ENCODE measurements around the gene PFDN1. TPM values are rescaled to one million over a fixed set of nuclear protein-coding genes. Genes with fewer than 3 reads are reported as not detected.

The PFDN1 gene
- total and polyA plus RNA-seq, 10 of the 15 experiments (the other 5 are each of a cell fraction or from before 2014, with no cell fraction given): 62.9 to 193 (median 102) TPM

DNA sequence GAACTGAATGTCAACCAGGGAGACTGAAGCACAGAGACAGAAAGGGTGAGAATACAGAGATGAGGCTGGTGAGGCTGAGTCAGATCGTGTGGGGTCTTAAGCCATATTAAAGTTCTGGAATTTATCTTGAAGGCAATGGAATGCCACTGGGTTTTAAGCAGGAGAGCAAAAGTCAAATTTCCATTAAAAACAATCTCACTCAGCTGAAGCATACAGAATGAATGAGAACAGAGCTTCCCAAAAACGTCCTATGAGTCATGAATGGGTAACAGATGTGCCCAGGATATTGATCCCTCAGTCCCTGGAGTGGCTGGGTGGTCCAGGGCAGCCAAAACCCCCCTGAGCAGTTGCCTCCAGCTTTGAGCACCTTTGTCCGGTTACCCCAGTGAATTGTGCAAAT is 44.9 kb downstream of the PFDN1 start:
- BruUV-seq (replicated peaks): no TSS peak
- H3K79me2 ChIP-seq (ENCODE audit: control insufficient read depth, insufficient read depth, low read length): peaks cover 1% of the 10 kb centered on the region; the same call in 1 of the 2 replicates
- DNase-seq (ENCODE audit: low read depth, low spot score): no peak
- ATAC-seq: no peak
- SMC1A ChIA-PET (ENCODE audit: uncharacterized antibody, unreplicated experiment): interaction anchor here (0.9 to 2.1 kb wide), 2 partner anchors 14 to 94 kb away, joined by 4 to 9 read pairs; no protein-coding TSS in a partner anchor
- intact Hi-C loops (cut with micrococcal nuclease; ENCODE audit: unreplicated experiment): loop anchor here (10.0 kb wide), 1 partner anchor 277 kb away; no protein-coding TSS in a partner anchor
- in situ Hi-C loops (cut with MboI): no loop called here
- H3K4me1 ChIP-seq (ENCODE audit: control insufficient read depth, insufficient read depth, low read length): no peaks in the 10 kb centered on the region
- H3K4me3 ChIP-seq: no peak overlapping the region
- peaks cover 0 to 10% of the 10 kb centered on the region in 2 experiments for H3K36me3 ChIP-seq (ENCODE audit: control insufficient read depth in 2 of 2, insufficient read depth in 2 of 2, low read length in 1 of 2)
- H4K20me1 ChIP-seq (ENCODE audit: control insufficient read depth, insufficient read depth): no peaks in the 10 kb centered on the region; the same call in none of the 2 replicates
- no peak overlapping the region for H3K9ac ChIP-seq (ENCODE audit: control insufficient read depth, insufficient read depth, low read length)
- H3K27me3 ChIP-seq (replicated peaks in 1 of 2; ENCODE audit: control insufficient read depth in 2 of 2, insufficient read depth in 2 of 2, low read length in 1 of 2): no peaks in the 10 kb centered on the region
- H3K27ac ChIP-seq (ENCODE audit: control insufficient read depth, insufficient read depth): no peak overlapping the region
- WGBS (ENCODE audit: insufficient coverage, insufficient replicate concordance, low lambda C conversion rate, missing lambda C conversion rate): 67% methylated on average over 3 of the region's 3 CpGs
- no peak for FAIRE-seq
- CTCF ChIA-PET: interaction anchor here (1.5 to 7.9 kb wide), 3 partner anchors 10 to 94 kb away, joined by 6 to 62 read pairs (median 28); no protein-coding TSS in a partner anchor
- H3K4me2 ChIP-seq (ENCODE audit: control insufficient read depth, insufficient read depth): no peak overlapping the region
- H2AFZ ChIP-seq (ENCODE audit: control insufficient read depth, low read depth, low read length): no peak overlapping the region
- POLR2A ChIA-PET: no interaction called here
- RAD21 ChIA-PET (ENCODE audit: unreplicated experiment): interaction anchor here (0.8 kb wide), 1 partner anchor 93 kb away, joined by 3 read pairs; no protein-coding TSS in a partner anchor
- no peak for TF ChIP-seq SPI1 (IDR thresholded peaks at IDR 0.05; ENCODE audit: borderline replicate concordance, insufficient read depth, low read depth, low read length)
- no peak for TF ChIP-seq NFYB (IDR thresholded peaks at IDR 0.05; ENCODE audit: insufficient read depth, low read depth, low read length)
- no peak for TF ChIP-seq NRF1 (conservative IDR thresholded peaks at IDR 0.05; ENCODE audit: low read depth, low read length)
- no peak for TF ChIP-seq ASH2L (IDR thresholded peaks at IDR 0.05; ENCODE audit: borderline replicate concordance, low read depth)
- H3K9me3 ChIP-seq (replicated peaks; ENCODE audit: control insufficient read depth, insufficient read depth, low read length): no peaks in the 10 kb centered on the region

DNA sequence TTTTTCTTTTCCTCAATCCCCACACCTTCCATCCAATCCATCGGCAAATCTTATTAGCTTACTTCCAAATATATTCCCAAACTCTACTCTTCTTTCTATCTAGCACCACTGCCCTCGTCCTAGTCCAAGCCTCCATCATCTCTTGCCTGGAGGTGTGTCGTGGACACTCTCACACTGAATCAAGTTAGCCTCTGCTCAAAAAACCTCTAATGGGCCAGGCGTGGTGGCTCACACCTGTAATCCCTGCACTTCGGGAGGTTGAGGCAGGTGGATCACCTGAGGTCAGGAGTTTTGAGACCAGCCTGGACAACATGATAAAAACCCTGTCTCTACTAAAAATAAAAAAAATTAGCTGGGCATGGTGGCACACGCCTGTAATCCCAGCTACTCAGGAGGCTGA is 46.2 kb downstream of the PFDN1 start:
- 97% methylated on average over 6 of the region's 6 CpGs for WGBS (ENCODE audit: insufficient coverage, insufficient replicate concordance, low lambda C conversion rate, missing lambda C conversion rate)
- Histone ChIP-seq H3K4me2 (ENCODE audit: control insufficient read depth, insufficient read depth) (no peak overlapping the region), H3K4me3 (no peak overlapping the region), H3K79me2 (ENCODE audit: control insufficient read depth, insufficient read depth, low read length) (peaks cover 1% of the 10 kb centered on the region; the same call in 1 of the 2 replicates), H3K9ac (ENCODE audit: control insufficient read depth, insufficient read depth, low read length) (no peak overlapping the region), H3K4me1 (ENCODE audit: control insufficient read depth, insufficient read depth, low read length) (peaks cover 3% of the 10 kb centered on the region; the same call in 1 of the 2 replicates), H3K27me3 (replicated peaks in 1 of 2; ENCODE audit: control insufficient read depth in 2 of 2, insufficient read depth in 2 of 2, low read length in 1 of 2) (no peaks in the 10 kb centered on the region), H3K9me3 (replicated peaks; ENCODE audit: control insufficient read depth, insufficient read depth, low read length) (no peaks in the 10 kb centered on the region), H3K36me3 (ENCODE audit: control insufficient read depth in 2 of 2, insufficient read depth in 2 of 2, low read length in 1 of 2) (peaks cover 0 to 7% of the 10 kb centered on the region in 2 experiments), H2AFZ (ENCODE audit: control insufficient read depth, low read depth, low read length) (no peak overlapping the region), H4K20me1 (ENCODE audit: control insufficient read depth, insufficient read depth) (no peaks in the 10 kb centered on the region; the same call in none of the 2 replicates), H3K27ac (ENCODE audit: control insufficient read depth, insufficient read depth) (no peak overlapping the region)
- ChIA-PET RAD21 (ENCODE audit: unreplicated experiment) (interaction anchor here (1.3 kb wide), 1 partner anchor 12 kb away, joined by 4 read pairs; no protein-coding TSS in a partner anchor), SMC1A (ENCODE audit: uncharacterized antibody, unreplicated experiment) (interaction anchor here (1.2 to 1.8 kb wide), 3 partner anchors 11 to 94 kb away, joined by 3 to 5 read pairs (median 4); no protein-coding TSS in a partner anchor), CTCF (interaction anchor here (0.8 to 7.9 kb wide), 6 partner anchors 14 to 115 kb away, joined by 3 to 62 read pairs (median 6); partner anchors contain the start of gene HBEGF), POLR2A (interaction anchor here (0.6 to 1.8 kb wide), 6 partner anchors 12 to 469 kb away, joined by 3 to 5 read pairs (median 4); no protein-coding TSS in a partner anchor)
- DNase-seq (ENCODE audit: low read depth, low spot score) (no peak), FAIRE-seq (no peak), ATAC-seq (no peak)
- intact Hi-C loops (cut with micrococcal nuclease; ENCODE audit: unreplicated experiment): loop anchor here (10.0 kb wide), 1 partner anchor 278 kb away; no protein-coding TSS in a partner anchor
- in situ Hi-C loops (cut with MboI): no loop called here
- no TSS peak for BruUV-seq (replicated peaks)
- TF ChIP-seq PAX5 (IDR thresholded peaks at IDR 0.05; ENCODE audit: borderline replicate concordance, low read depth, low read length): no peak
- TF ChIP-seq SMARCA5 (IDR thresholded peaks at IDR 0.05): no peak
- no peak for TF ChIP-seq BCL11A (IDR thresholded peaks at IDR 0.05; ENCODE audit: low read depth, low read length)
- TF ChIP-seq CREM (IDR thresholded peaks at IDR 0.05; ENCODE audit: low read depth): no peak
- TF ChIP-seq NBN (IDR thresholded peaks at IDR 0.05): no peak
- TF ChIP-seq, protein P1, sequence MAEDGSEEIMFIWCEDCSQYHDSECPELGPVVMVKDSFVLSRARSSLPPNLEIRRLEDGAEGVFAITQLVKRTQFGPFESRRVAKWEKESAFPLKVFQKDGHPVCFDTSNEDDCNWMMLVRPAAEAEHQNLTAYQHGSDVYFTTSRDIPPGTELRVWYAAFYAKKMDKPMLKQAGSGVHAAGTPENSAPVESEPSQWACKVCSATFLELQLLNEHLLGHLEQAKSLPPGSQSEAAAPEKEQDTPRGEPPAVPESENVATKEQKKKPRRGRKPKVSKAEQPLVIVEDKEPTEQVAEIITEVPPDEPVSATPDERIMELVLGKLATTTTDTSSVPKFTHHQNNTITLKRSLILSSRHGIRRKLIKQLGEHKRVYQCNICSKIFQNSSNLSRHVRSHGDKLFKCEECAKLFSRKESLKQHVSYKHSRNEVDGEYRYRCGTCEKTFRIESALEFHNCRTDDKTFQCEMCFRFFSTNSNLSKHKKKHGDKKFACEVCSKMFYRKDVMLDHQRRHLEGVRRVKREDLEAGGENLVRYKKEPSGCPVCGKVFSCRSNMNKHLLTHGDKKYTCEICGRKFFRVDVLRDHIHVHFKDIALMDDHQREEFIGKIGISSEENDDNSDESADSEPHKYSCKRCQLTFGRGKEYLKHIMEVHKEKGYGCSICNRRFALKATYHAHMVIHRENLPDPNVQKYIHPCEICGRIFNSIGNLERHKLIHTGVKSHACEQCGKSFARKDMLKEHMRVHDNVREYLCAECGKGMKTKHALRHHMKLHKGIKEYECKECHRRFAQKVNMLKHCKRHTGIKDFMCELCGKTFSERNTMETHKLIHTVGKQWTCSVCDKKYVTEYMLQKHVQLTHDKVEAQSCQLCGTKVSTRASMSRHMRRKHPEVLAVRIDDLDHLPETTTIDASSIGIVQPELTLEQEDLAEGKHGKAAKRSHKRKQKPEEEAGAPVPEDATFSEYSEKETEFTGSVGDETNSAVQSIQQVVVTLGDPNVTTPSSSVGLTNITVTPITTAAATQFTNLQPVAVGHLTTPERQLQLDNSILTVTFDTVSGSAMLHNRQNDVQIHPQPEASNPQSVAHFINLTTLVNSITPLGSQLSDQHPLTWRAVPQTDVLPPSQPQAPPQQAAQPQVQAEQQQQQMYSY (CRISPR knock-in tag; IDR thresholded peaks at IDR 0.05): no peak
- TF ChIP-seq ESRRA (IDR thresholded peaks at IDR 0.05; ENCODE audit: low read length): no peak
- TF ChIP-seq CHD4 (IDR thresholded peaks at IDR 0.05): no peak
- no peak for TF ChIP-seq KLF5 (IDR thresholded peaks at IDR 0.05; ENCODE audit: partially characterized antibody)
- no peak for TF ChIP-seq NFYA (IDR thresholded peaks at IDR 0.05; ENCODE audit: borderline replicate concordance, low read depth, low read length)
- no peak for TF ChIP-seq TCF3 (IDR thresholded peaks at IDR 0.05; ENCODE audit: borderline replicate concordance, insufficient read depth, low read depth, low read length)
